IMR-90 (cell line): ENCODE data around the gene LHPP. TPM values are rescaled to one million over a fixed set of nuclear protein-coding genes. Genes with fewer than 3 reads are reported as not detected.

Experiments
- ATAC-seq: fragments of 200-7000 bp; cut with Tn5 transposase; 2 replicates; pipeline ENCODE4 v1.9.1; 2020; ENCODE audit warnings: low read depth, mild to moderate bottlenecking, moderate library complexity
- BruUV-seq: library from RNA; stranded (reverse); fragments of 400-500 nt; replicated peaks from 2 replicates; lab custom pipeline; 2021; lab: Mats Ljungman, UMichigan
- CTCF ChIA-PET: fragments of 300-600 bp; formaldehyde crosslinking; extraction: SDS; loops from one replicate; lab custom pipeline; 2021; ENCODE audit warnings: antibody characterized with exemption; lab: Yijun Ruan, JAX
- POLR2A ChIA-PET: fragments of 300-600 bp; sonication (Branson Sonifier 250); formaldehyde crosslinking; loops from one replicate; lab custom pipeline; 2022; ENCODE audit warnings: antibody characterized with exemption; ENCODE audit not compliant: unreplicated experiment; lab: Charles Lee
- DNase-seq: peaks from one replicate; pipeline ENCODE4 v3.0.0; 2013
- H2AFZ ChIP-seq: replicated peaks from 2 replicates; pipeline ENCODE3; 2013; ENCODE audit warnings: low read length, mild to moderate bottlenecking; ENCODE audit not compliant: poor library complexity
- H2AK5ac ChIP-seq: 2 replicates; pipeline ENCODE4 v1.6.1; 2013; ENCODE audit warnings: low read depth, low read length, inconsistent platforms
- H2AK9ac ChIP-seq: replicated peaks from 2 replicates; pipeline ENCODE3; 2013; ENCODE audit warnings: mild to moderate bottlenecking, low read depth, low read length, moderate library complexity; ENCODE audit not compliant: poor library complexity
- H2BK120ac ChIP-seq: 2 replicates; pipeline ENCODE4 v1.6.1; 2013; ENCODE audit warnings: low read depth, low read length, inconsistent platforms
- H2BK15ac ChIP-seq: 3 replicates; pipeline ENCODE4 v1.6.1; 2013; ENCODE audit warnings: low read depth, low read length, inconsistent platforms
- H2BK20ac ChIP-seq: 2 replicates; pipeline ENCODE4 v1.6.1; 2013; ENCODE audit warnings: low read depth, mild to moderate bottlenecking, inconsistent platforms, low read length, moderate library complexity
- H2BK5ac ChIP-seq: 2 replicates; pipeline ENCODE4 v1.6.1; 2013; ENCODE audit warnings: mild to moderate bottlenecking, low read depth, low read length, inconsistent platforms; ENCODE audit not compliant: poor library complexity, severe bottlenecking
- H3K14ac ChIP-seq: replicated peaks from 2 replicates; pipeline ENCODE4 v1.6.1; 2013; ENCODE audit warnings: low read depth, low read length, inconsistent platforms
- H3K18ac ChIP-seq: 2 replicates; pipeline ENCODE4 v1.6.1; 2013; ENCODE audit warnings: low read depth, low read length, control low read depth
- H3K23ac ChIP-seq: 2 replicates; pipeline ENCODE4 v1.6.1; 2013; ENCODE audit warnings: low read depth, low read length, inconsistent platforms
- H3K27ac ChIP-seq: 2 replicates; pipeline ENCODE4 v1.5.1; 2013; ENCODE audit warnings: mild to moderate bottlenecking, control low read depth, low read length; ENCODE audit not compliant: insufficient read depth
- H3K27me3 ChIP-seq: 2 replicates; pipeline ENCODE4 v1.6.1; 2013; ENCODE audit warnings: low read length; ENCODE audit not compliant: control insufficient read depth, insufficient read depth
- H3K36me3 ChIP-seq: 2 replicates; pipeline ENCODE4 v1.6.1; 2013; ENCODE audit warnings: low read length, mixed read lengths; ENCODE audit not compliant: control insufficient read depth, insufficient read depth
- H3K4ac ChIP-seq: 2 replicates; pipeline ENCODE4 v1.6.1; 2013; ENCODE audit warnings: low read depth, low read length, inconsistent platforms
- H3K4me1 ChIP-seq: 2 replicates; pipeline ENCODE4 v1.6.1; 2013; ENCODE audit warnings: low read length, mixed read lengths; ENCODE audit not compliant: control insufficient read depth, insufficient read depth
- H3K4me2 ChIP-seq: 2 replicates; pipeline ENCODE4 v1.6.1; 2013; ENCODE audit warnings: low read depth, mild to moderate bottlenecking, control low read depth, low read length, moderate library complexity
- H3K4me3 ChIP-seq: 2 replicates; pipeline ENCODE4 v1.5.1; 2013; ENCODE audit warnings: low read depth, mild to moderate bottlenecking, control low read depth, low read length, moderate library complexity; ENCODE audit not compliant: insufficient read depth
- H3K56ac ChIP-seq: 2 replicates; pipeline ENCODE4 v1.6.1; 2013; ENCODE audit warnings: low read length, inconsistent platforms; ENCODE audit not compliant: insufficient read depth; ENCODE audit errors: extremely low read depth
- H3K79me1 ChIP-seq, 2 experiments: 2 replicates each; pipeline ENCODE4 v1.6.1; 2013; ENCODE audit warnings: low read length in 2 of 2, inconsistent platforms in 1 of 2, low read depth in 1 of 2
- H3K9ac ChIP-seq: 2 replicates; pipeline ENCODE4 v1.6.1; 2013; ENCODE audit warnings: low read depth, low read length, control low read depth
- H3K9me1 ChIP-seq: 2 replicates; pipeline ENCODE4 v1.6.1; 2013; ENCODE audit warnings: low read length, inconsistent platforms; ENCODE audit not compliant: insufficient read depth
- H3K9me3 ChIP-seq: 2 replicates; pipeline ENCODE4 v1.6.1; 2013; ENCODE audit warnings: low read length; ENCODE audit not compliant: control insufficient read depth, insufficient read depth
- H4K20me1 ChIP-seq: 2 replicates; pipeline ENCODE4 v1.6.1; 2013; ENCODE audit warnings: low read length, inconsistent platforms; ENCODE audit not compliant: insufficient read depth
- H4K5ac ChIP-seq: 2 replicates; pipeline ENCODE4 v1.6.1; 2013; ENCODE audit warnings: mild to moderate bottlenecking, low read depth, low read length, control low read depth
- H4K8ac ChIP-seq, 2 experiments: 2 replicates each; pipeline ENCODE4 v1.6.1; 2013; ENCODE audit warnings: low read depth in 2 of 2, low read length in 2 of 2, control low read depth in 1 of 2, inconsistent platforms in 1 of 2
- H4K91ac ChIP-seq: 2 replicates; pipeline ENCODE4 v1.6.1; 2013; ENCODE audit warnings: low read depth, low read length, inconsistent platforms; ENCODE audit not compliant: insufficient read depth
- CHD1 ChIP-seq: IDR thresholded peaks from 2 replicates; pipeline ENCODE4 v1.6.1; 2012; ENCODE audit warnings: low read depth, low read length, improper control_type of control experiment
- MXI1 ChIP-seq: IDR thresholded peaks from 2 replicates; pipeline ENCODE4 v1.6.1; 2012; ENCODE audit warnings: low read depth, mild to moderate bottlenecking, low read length, moderate library complexity, borderline replicate concordance
- RFX5 ChIP-seq: IDR thresholded peaks from 2 replicates; pipeline ENCODE4 v1.8.0; 2012; ENCODE audit warnings: low read depth, mild to moderate bottlenecking, low read length, moderate library complexity
- WGBS, 2 experiments: methylation state at CpG; one replicate each; pipeline versions ENCODE4 v1.1.5 to v1.1.7; 2013; ENCODE audit warnings: missing lambda C conversion rate in 2 of 2; ENCODE audit not compliant: insufficient read length in 1 of 2; ENCODE audit errors: extremely low coverage in 2 of 2; 5-methylcytosine and 5-hydroxymethylcytosine counted together
- dilution Hi-C: fragments of 300-500 bp; cut with HindIII; formaldehyde crosslinking; loops from one replicate; pipeline ENCODE4 v1.14.3; 2018; ENCODE audit warnings: low sequenced_read_pairs; ENCODE audit not compliant: unreplicated experiment
- in situ Hi-C: fragments of 300-500 bp; cut with MboI; formaldehyde crosslinking; loops from 3 replicates; pipeline ENCODE4 v1.14.3; 2019; ENCODE audit warnings: low sequenced_read_pairs, inconsistent platforms, mixed read lengths
- intact Hi-C: fragments of 100-400 bp; cut with micrococcal nuclease; formaldehyde crosslinking; loops from 2 replicates; pipeline ENCODE4 v1.10.0; 2022
- polyA plus RNA-seq, 3 experiments: library from polyadenylated mRNA; depleted of rRNA; stranded (reverse); fragments of >200 nt; gene quantifications; 2 replicates each; pipeline ENCODE4 v1.2.3, GENCODE V29; 2012; ENCODE audit warnings: low replicate concordance in 1 of 3
- total RNA-seq: library from RNA; depleted of rRNA; stranded (reverse); fragments of >200 nt; gene quantifications from 2 replicates; pipeline ENCODE4 v1.2.3, GENCODE V29; 2012
- TF ChIP-seq, protein P1 (sequence below): conservative IDR thresholded peaks from 2 replicates; pipeline ENCODE4 v1.5.1; 2012; ENCODE audit warnings: mild to moderate bottlenecking, low read depth, low read length, improper control_type of control experiment

LHPP gene
- total and polyA plus RNA-seq, 2 of the 4 experiments (the other 2 are of a cell fraction): 2.7 to 8.3 TPM

DNA sequence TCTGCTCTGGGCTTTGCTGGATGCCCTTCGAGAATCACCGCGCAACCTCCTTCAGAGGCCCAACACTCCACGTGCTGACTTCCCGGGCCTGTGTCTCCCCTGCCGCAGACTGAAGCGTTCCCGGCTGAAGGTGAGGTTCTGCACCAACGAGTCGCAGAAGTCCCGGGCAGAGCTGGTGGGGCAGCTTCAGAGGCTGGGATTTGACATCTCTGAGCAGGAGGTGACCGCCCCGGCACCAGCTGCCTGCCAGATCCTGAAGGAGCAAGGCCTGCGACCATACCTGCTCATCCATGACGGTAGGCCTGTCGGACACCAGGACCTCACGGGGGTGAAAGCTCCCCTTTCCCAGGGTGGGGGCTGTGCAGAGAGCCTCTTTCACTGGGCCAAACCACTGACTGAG is 22.4 kb downstream of the LHPP start:
- ATAC-seq: no peak
- TF ChIP-seq CHD1: no peak
- TF ChIP-seq MXI1: no peak
- TF ChIP-seq RFX5: no peak
- TF ChIP-seq, protein P1, sequence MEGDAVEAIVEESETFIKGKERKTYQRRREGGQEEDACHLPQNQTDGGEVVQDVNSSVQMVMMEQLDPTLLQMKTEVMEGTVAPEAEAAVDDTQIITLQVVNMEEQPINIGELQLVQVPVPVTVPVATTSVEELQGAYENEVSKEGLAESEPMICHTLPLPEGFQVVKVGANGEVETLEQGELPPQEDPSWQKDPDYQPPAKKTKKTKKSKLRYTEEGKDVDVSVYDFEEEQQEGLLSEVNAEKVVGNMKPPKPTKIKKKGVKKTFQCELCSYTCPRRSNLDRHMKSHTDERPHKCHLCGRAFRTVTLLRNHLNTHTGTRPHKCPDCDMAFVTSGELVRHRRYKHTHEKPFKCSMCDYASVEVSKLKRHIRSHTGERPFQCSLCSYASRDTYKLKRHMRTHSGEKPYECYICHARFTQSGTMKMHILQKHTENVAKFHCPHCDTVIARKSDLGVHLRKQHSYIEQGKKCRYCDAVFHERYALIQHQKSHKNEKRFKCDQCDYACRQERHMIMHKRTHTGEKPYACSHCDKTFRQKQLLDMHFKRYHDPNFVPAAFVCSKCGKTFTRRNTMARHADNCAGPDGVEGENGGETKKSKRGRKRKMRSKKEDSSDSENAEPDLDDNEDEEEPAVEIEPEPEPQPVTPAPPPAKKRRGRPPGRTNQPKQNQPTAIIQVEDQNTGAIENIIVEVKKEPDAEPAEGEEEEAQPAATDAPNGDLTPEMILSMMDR: no peak

More for the DNA sequence above, 22.4 kb downstream of the LHPP start:
- Histone ChIP-seq H3K14ac (no peak overlapping the region), H4K20me1 (no peaks in the 10 kb centered on the region), H3K4me2 (no peak overlapping the region), H3K4me1 (no peaks in the 10 kb centered on the region), H3K9ac (no peak overlapping the region), H3K36me3 (no peaks in the 10 kb centered on the region), H3K23ac (no peak overlapping the region), H4K8ac (no peak overlapping the region), H3K9me1 (no peaks in the 10 kb centered on the region), H3K9me3 (no peaks in the 10 kb centered on the region), H3K4me3 (no peak overlapping the region), H3K27ac (no peak overlapping the region), H3K27me3 (no peaks in the 10 kb centered on the region), H2BK15ac (no peak overlapping the region), H2BK120ac (no peak overlapping the region), H3K79me1 (no peaks in the 10 kb centered on the region), H2BK20ac (no peak overlapping the region), H4K91ac (no peak overlapping the region), H3K4ac (no peak overlapping the region), H2AFZ (no peak overlapping the region), H3K56ac (no peak overlapping the region), H4K5ac (no peak overlapping the region), H2BK5ac (no peak overlapping the region), H3K18ac (no peak overlapping the region), H2AK5ac (no peak overlapping the region), H2AK9ac (no peak overlapping the region)
- intact Hi-C loops: no loop called here
- no peak for DNase-seq
- in situ Hi-C loops: no loop called here
- ChIA-PET CTCF (no interaction called here), POLR2A (no interaction called here)
- dilution Hi-C loops: no loop called here
- no TSS peak for BruUV-seq
- WGBS, 2 experiments: 95% methylated on average over 11 of the region's 17 CpGs; no CpG with 5 or more reads in 1 of the 2 experiments
